Neural progenitor cell (in vitro differentiated cells): ENCODE data around the gene CASK.

Source experiments
- CTCF ChIP-seq: fragments of 200-600 bp; sonication (generic); IDR thresholded peaks from 2 replicates; pipeline ENCODE4 v1.5.1; 2017; ENCODE audit warnings: antibody characterized with exemption, mild to moderate bottlenecking
- EZH2 ChIP-seq: fragments of 200-600 bp; sonication (generic); IDR thresholded peaks from 2 replicates; pipeline ENCODE4 v1.6.1; 2017; ENCODE audit warnings: antibody characterized with exemption, mild to moderate bottlenecking, moderate library complexity

GRCh38 chrX:41722816-41723618 lies 200.3 kb downstream of the CASK start:
- TF ChIP-seq CTCF: no peak
- no peak for TF ChIP-seq EZH2
